HL-60 (cell line): ENCODE data around the gene JAK1.

Source experiments
- DNase-seq, 2 experiments: peaks; one replicate each; pipeline ENCODE4 v3.0.0-alpha.2; 2010 to 2020; ENCODE audit warnings: low read depth in 1 of 2, low spot score in 1 of 2
- H3K27ac ChIP-seq: fragments of 250-450 bp; sonication (Bioruptor Pico); replicated peaks from 2 replicates; pipeline ENCODE4 v1.5.1; 2020; ENCODE audit warnings: mild to moderate bottlenecking, moderate library complexity
- H3K27me3 ChIP-seq: fragments of 250-450 bp; sonication (Bioruptor Pico); 2 replicates; pipeline ENCODE4 v1.5.1; 2021; ENCODE audit warnings: mild to moderate bottlenecking, moderate library complexity; ENCODE audit not compliant: insufficient read depth, poor library complexity, severe bottlenecking
- H3K4me3 ChIP-seq: replicated peaks from 2 replicates; pipeline ENCODE4 v1.5.1; 2011; ENCODE audit warnings: mild to moderate bottlenecking, control low read depth, low read length; ENCODE audit not compliant: insufficient read depth
- CTCF ChIP-seq: IDR thresholded peaks from one replicate; pipeline ENCODE4 v1.5.1; 2011; ENCODE audit warnings: low read length, control low read depth, inconsistent platforms; ENCODE audit not compliant: insufficient read depth
- GABPA ChIP-seq: IDR thresholded peaks from 2 replicates; pipeline ENCODE4 v1.6.1; 2012; ENCODE audit warnings: low read depth
- POLR2AphosphoS5 ChIP-seq: IDR thresholded peaks from 2 replicates; pipeline ENCODE4 v1.6.1; 2012; ENCODE audit warnings: low read depth
- REST ChIP-seq: IDR thresholded peaks from 2 replicates; pipeline ENCODE4 v1.6.1; 2012; ENCODE audit warnings: low read depth; ENCODE audit not compliant: insufficient replicate concordance
- SPI1 ChIP-seq: IDR thresholded peaks from 2 replicates; pipeline ENCODE4 v1.6.1; 2012; ENCODE audit warnings: low read depth, mild to moderate bottlenecking, borderline replicate concordance

The JAK1 gene

GRCh38 chr1:64928325-64928724 lies 38.0 kb downstream of the JAK1 start:
- Histone ChIP-seq H3K27me3 (no peaks in the 10 kb centered on the region), H3K4me3 (no peak overlapping the region), H3K27ac (no peak overlapping the region)
- DNase-seq, result no peak
- TF ChIP-seq GABPA, result no peak
- no peak for TF ChIP-seq SPI1

- no peak for TF ChIP-seq REST
- TF ChIP-seq GABPA, result no peak
- TF ChIP-seq POLR2AphosphoS5, result no peak
- no peak for TF ChIP-seq SPI1
- TF ChIP-seq CTCF, result no peak
- Histone ChIP-seq H3K4me3 (no peak overlapping the region), H3K27ac (no peak overlapping the region), H3K27me3 (no peaks in the 10 kb centered on the region)
- no peak for DNase-seq
Measured at GRCh38 chr1:64925594-64925993, 40.8 kb downstream of the JAK1 start.

- DNase-seq, result no peak
- Histone ChIP-seq H3K4me3 (no peak overlapping the region), H3K27me3 (no peaks in the 10 kb centered on the region), H3K27ac (no peak overlapping the region)
- no peak for TF ChIP-seq SPI1
- no peak for TF ChIP-seq POLR2AphosphoS5
- TF ChIP-seq GABPA, result no peak
- TF ChIP-seq REST, result no peak
- TF ChIP-seq CTCF, result no peak
Measured at GRCh38 chr1:64923294-64923718, 43.0 kb downstream of the JAK1 start.

- no peaks in the 10 kb centered on the region for H3K27me3 ChIP-seq
- TF ChIP-seq GABPA (no peak), REST (no peak), SPI1 (no peak), POLR2AphosphoS5 (no peak), CTCF (no peak)
- DNase-seq, result no peak
- no peak overlapping the region for H3K27ac ChIP-seq
- H3K4me3 ChIP-seq, result no peak overlapping the region
Measured at GRCh38 chr1:64922336-64922735, 44.0 kb downstream of the JAK1 start.
